Subcutaneous adipose tissue (tissue), 4 donors: ENCODE measurements around the gene DPP3. TPM values are rescaled to one million over a fixed set of nuclear protein-coding genes. Genes with fewer than 3 reads are reported as not detected.

Experiments
- CTCF ChIP-seq: fragments of 450-650 bp; IDR thresholded peaks from one replicate; pipeline ENCODE4 v1.5.1; 2016; ENCODE audit warnings: low read depth, mild to moderate bottlenecking, control low read depth, antibody characterized with exemption, moderate library complexity
- total RNA-seq, 4 donors: library from RNA; depleted of rRNA; stranded (reverse); fragments of >200 nt; gene quantifications; one replicate each; pipeline ENCODE4 v1.1.0, GENCODE V29; 2016

Gene DPP3
- total RNA-seq, 4 donors from 2014 or later: 12.6 to 17.8 (median 15.7) TPM

GRCh38 chr11:66484806-66485380 lies 4.7 kb downstream of the DPP3 start:
- TF ChIP-seq CTCF: no peak

- TF ChIP-seq CTCF: no peak
These were observed 8.7 kb downstream of the DPP3 start for GRCh38 chr11:66488957-66489356.

DNA sequence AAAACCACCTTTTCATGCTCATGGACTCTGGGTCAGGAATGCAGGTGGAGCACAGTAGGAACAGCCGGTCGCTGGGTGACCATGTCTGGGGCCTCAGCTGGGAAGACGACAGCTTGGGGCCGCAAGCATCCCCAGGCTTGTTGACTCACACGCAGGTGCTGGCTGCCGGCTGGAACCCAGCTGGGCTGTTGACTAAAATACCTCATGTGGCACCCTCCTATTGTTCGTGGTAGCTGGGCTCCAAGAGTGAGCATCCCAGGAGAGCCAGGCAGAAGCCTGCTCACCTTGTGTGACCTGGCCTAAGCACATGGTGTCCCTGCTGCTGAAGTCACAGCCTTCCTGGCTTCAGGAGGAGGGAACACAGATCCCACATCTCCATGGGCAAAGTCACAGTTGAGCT lies 9.4 kb downstream of the DPP3 start:
- TF ChIP-seq CTCF: no peak

DNA sequence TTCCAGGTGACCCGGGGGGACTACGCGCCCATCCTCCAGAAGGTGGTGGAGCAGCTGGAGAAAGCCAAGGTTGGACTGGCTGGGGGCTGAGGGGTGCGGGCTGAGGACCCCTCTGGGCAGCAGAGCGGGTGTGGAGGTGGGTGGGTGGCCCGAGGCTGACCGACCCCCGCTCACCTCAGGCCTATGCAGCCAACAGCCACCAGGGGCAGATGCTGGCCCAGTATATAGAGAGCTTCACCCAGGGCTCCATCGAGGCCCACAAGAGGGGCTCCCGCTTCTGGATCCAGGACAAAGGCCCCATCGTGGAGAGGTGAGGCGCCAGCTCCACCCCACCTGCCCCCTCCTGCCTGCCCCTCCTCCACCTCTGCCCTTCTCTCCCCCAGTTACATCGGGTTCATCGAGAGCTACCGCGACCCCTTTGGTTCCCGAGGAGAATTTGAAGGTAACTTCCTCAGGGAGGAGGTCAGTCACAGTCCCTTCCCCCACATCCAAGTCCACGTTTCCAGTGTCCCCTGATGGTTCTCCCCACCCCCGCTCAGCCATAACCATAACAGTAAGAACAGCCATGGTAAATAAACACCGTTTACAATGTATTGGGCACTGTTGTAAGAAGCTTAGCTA lies 11.2 kb downstream of the DPP3 start:
- no peak for TF ChIP-seq CTCF

- TF ChIP-seq CTCF: no peak
These were observed 12.1 kb downstream of the DPP3 start for GRCh38 chr11:66492161-66492865.

DNA sequence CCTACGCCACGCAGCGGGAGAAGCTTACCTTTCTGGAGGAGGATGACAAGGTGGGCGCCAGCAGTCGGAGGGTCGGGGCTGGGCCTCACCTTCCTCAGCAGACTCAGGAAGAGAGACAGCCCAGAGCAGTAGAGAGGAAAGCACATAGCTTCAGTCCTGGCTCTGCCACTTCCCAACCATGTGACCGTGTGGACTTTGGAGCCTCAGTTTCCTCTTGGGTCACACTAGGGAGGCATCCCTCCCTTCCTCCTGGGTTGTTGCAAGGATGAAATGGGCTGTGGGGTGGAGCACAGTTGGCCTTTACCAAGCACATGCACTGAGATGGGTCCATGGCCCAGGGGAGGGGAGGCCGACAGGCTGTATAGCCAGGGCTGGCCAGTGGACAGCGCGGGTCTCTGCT lies 12.9 kb downstream of the DPP3 start:
- no peak for TF ChIP-seq CTCF

DNA sequence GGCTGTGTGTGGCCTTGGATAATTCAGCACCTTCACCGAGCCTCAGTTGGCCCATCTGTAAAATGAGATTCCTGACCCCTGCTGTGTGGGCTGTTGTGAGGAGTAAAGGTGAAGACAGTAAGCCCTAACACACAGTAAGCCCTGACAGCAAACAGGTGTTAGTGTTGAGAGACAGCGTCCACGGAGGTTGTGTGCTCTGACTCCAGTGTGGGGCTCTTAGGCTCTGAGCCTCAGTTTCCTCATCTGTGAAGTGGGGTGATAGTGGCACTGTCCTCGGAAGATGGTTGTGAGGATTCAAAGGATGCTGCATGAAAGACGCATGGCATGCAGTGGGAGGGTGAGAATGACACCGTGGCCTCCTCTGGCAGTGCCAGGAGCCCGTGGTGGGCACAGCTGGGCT lies 14.2 kb downstream of the DPP3 start:
- no peak for TF ChIP-seq CTCF
